NCI-H2029 (cell line): ENCODE results near the gene TMPRSS11E.
"Not testable (repeated sequence)": the region's sequence is repeated elsewhere in the genome, so short reads cannot be mapped to it uniquely, and the experiment has no call there.

Experiments used
- DNase-seq: peaks from one replicate; lab custom pipeline; 2025; lab: John Stamatoyannopoulos, UW

The TMPRSS11E gene

GRCh38 chr4:68447201-68447600 lies at the start of gene TMPRSS11E:
Gene TMPRSS11E (plus strand): TSS chr4:68447463. CDS start chr4:68447513, 50 bp downstream.
- no peak for DNase-seq

GRCh38 chr4:68399306-68399705 lies 48.0 kb upstream of the TMPRSS11E start:
- no peak for DNase-seq

- no peak for DNase-seq
These were observed 46.0 kb upstream of the TMPRSS11E start for GRCh38 chr4:68401231-68401630.

GRCh38 chr4:68404153-68404552 lies 43.1 kb upstream of the TMPRSS11E start:
- DNase-seq = no peak

- DNase-seq = not testable (repeated sequence)
These were observed 41.4 kb upstream of the TMPRSS11E start for GRCh38 chr4:68405718-68406478.

- no peak for DNase-seq
These were observed 40.8 kb upstream of the TMPRSS11E start for GRCh38 chr4:68406479-68406859.

GRCh38 chr4:68407015-68407867 lies 40.0 kb upstream of the TMPRSS11E start:
- not testable (repeated sequence) for DNase-seq

- no peak for DNase-seq
These were observed 39.4 kb upstream of the TMPRSS11E start for GRCh38 chr4:68407868-68408190.

- no peak for DNase-seq
These were observed 37.1 kb upstream of the TMPRSS11E start for GRCh38 chr4:68410149-68410548.

- DNase-seq = no peak
These were observed 36.6 kb upstream of the TMPRSS11E start for GRCh38 chr4:68410643-68411042.

- not testable (repeated sequence) for DNase-seq
These were observed 35.2 kb upstream of the TMPRSS11E start for GRCh38 chr4:68412031-68412430.

- DNase-seq = no peak
These were observed 30.7 kb upstream of the TMPRSS11E start for GRCh38 chr4:68416591-68416990.

- no peak for DNase-seq
These were observed 20.7 kb upstream of the TMPRSS11E start for GRCh38 chr4:68426516-68426915.

- DNase-seq = no peak
These were observed 16.9 kb upstream of the TMPRSS11E start for GRCh38 chr4:68430337-68430736.

GRCh38 chr4:68432320-68432719 lies 14.9 kb upstream of the TMPRSS11E start:
- DNase-seq = no peak

- DNase-seq = no peak
These were observed 13.7 kb upstream of the TMPRSS11E start for GRCh38 chr4:68433582-68433981.

- no peak for DNase-seq
These were observed 13.0 kb upstream of the TMPRSS11E start for GRCh38 chr4:68434277-68434676.

GRCh38 chr4:68434836-68435235 lies 12.4 kb upstream of the TMPRSS11E start:
- no peak for DNase-seq

GRCh38 chr4:68445111-68445510 lies 2.2 kb upstream of the TMPRSS11E start:
- no peak for DNase-seq

GRCh38 chr4:68451246-68452211 lies 4.3 kb downstream of the TMPRSS11E start:
- no peak for DNase-seq

GRCh38 chr4:68460085-68460484 lies 12.8 kb downstream of the TMPRSS11E start:
- DNase-seq = no peak

- no peak for DNase-seq
These were observed 14.5 kb downstream of the TMPRSS11E start for GRCh38 chr4:68461790-68462189.
